ENCODE data around the gene KCNA3.

The KCNA3 gene

GRCh38 chr1:110634086-110634454, 40.7 kb downstream of the KCNA3 start:
- TF ChIP-seq TAF1 (IDR thresholded peaks at IDR 0.05; ENCODE audit: borderline replicate concordance, insufficient read depth, low read length) (no peak), FOXP2 (optimal IDR thresholded peaks at IDR 0.05; ENCODE audit: borderline replicate concordance, extremely low read depth, extremely low read length, insufficient read depth) (no peak), SIN3A (IDR thresholded peaks at IDR 0.05; ENCODE audit: borderline replicate concordance, insufficient read depth, low read length) (no peak), POLR2AphosphoS5 (IDR thresholded peaks at IDR 0.05; ENCODE audit: low read depth, low read length) (no peak)

DNA sequence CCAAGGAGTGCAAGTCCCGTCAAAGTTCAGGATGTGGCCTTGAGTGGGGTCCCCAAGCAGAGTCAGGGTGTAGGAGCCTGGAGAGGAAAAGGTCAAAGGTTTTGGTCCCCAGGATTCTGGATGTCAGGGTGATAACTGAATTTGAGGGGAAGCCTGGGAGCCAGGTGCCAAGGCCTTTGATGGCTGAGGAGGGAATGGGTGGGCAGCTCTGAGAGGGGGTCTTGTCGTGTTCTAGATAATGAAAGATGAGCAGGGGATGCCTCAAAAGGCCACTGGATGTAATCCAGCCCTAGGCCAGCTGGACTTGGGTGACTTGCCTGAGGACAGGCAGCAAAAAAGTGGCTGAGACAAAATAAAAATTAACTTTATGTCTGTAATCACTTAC, 41.1 kb downstream of the KCNA3 start:
- TF ChIP-seq POLR2AphosphoS5 (IDR thresholded peaks at IDR 0.05; ENCODE audit: low read depth, low read length) (no peak), FOXP2 (optimal IDR thresholded peaks at IDR 0.05; ENCODE audit: borderline replicate concordance, extremely low read depth, extremely low read length, insufficient read depth) (no peak), TAF1 (IDR thresholded peaks at IDR 0.05; ENCODE audit: borderline replicate concordance, insufficient read depth, low read length) (no peak)
- TF ChIP-seq, protein P1, sequence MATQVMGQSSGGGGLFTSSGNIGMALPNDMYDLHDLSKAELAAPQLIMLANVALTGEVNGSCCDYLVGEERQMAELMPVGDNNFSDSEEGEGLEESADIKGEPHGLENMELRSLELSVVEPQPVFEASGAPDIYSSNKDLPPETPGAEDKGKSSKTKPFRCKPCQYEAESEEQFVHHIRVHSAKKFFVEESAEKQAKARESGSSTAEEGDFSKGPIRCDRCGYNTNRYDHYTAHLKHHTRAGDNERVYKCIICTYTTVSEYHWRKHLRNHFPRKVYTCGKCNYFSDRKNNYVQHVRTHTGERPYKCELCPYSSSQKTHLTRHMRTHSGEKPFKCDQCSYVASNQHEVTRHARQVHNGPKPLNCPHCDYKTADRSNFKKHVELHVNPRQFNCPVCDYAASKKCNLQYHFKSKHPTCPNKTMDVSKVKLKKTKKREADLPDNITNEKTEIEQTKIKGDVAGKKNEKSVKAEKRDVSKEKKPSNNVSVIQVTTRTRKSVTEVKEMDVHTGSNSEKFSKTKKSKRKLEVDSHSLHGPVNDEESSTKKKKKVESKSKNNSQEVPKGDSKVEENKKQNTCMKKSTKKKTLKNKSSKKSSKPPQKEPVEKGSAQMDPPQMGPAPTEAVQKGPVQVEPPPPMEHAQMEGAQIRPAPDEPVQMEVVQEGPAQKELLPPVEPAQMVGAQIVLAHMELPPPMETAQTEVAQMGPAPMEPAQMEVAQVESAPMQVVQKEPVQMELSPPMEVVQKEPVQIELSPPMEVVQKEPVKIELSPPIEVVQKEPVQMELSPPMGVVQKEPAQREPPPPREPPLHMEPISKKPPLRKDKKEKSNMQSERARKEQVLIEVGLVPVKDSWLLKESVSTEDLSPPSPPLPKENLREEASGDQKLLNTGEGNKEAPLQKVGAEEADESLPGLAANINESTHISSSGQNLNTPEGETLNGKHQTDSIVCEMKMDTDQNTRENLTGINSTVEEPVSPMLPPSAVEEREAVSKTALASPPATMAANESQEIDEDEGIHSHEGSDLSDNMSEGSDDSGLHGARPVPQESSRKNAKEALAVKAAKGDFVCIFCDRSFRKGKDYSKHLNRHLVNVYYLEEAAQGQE (IDR thresholded peaks at IDR 0.05; ENCODE audit: insufficient read depth in 1 of 2, low read depth in 2 of 2, low read length in 2 of 2), result no peak

DNA sequence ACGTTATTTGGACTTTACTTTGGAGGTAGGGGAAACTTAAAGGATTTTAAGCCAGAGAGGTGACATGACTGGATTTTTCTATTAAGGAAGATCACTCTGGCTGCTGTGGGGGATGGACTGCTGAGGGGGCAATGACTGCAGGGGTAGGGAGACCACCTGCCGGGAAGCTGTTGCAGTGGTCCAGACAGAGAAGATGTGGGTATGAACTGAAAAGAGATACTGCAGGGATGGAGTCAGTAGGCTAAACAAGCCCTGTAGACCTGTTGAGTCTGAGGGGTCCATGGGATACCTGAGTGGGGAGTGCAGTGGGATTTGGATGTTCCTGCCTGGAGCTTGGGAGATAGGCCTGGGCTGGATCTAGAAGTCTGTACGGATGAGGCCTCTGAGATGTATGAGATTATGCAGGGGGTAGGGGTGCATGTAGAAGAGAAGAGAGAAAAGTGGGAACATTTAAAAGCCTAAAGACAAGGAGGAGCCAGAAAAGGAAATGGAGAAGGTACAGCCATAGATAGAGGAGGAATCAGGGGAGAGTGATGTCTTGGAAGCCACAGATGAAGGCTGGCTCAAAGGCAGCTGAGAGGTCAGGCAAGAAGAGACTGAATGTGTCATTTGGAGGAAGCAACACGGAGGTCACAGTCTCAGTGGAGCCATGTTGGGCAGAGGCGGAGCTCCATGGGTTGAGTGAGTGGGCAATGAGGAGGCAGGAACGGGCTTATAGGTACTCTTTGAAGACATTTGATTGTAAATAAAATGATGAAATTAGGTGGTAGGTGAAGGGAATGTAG, 42.7 kb downstream of the KCNA3 start:
- no peak for TF ChIP-seq TAF1 (IDR thresholded peaks at IDR 0.05; ENCODE audit: borderline replicate concordance, insufficient read depth, low read length)
- TF ChIP-seq, protein P1 (IDR thresholded peaks at IDR 0.05; ENCODE audit: insufficient read depth in 1 of 2, low read depth in 2 of 2, low read length in 2 of 2), result no peak
- no peak for TF ChIP-seq POLR2AphosphoS5 (IDR thresholded peaks at IDR 0.05; ENCODE audit: low read depth, low read length)
- no peak for TF ChIP-seq FOXP2 (optimal IDR thresholded peaks at IDR 0.05; ENCODE audit: borderline replicate concordance, extremely low read depth, extremely low read length, insufficient read depth)
- TF ChIP-seq SIN3A (IDR thresholded peaks at IDR 0.05; ENCODE audit: borderline replicate concordance, insufficient read depth, low read length), result no peak

GRCh38 chr1:110630839-110631663, 43.7 kb downstream of the KCNA3 start:
- TF ChIP-seq TAF1 (IDR thresholded peaks at IDR 0.05; ENCODE audit: borderline replicate concordance, insufficient read depth, low read length) (no peak), FOXP2 (optimal IDR thresholded peaks at IDR 0.05; ENCODE audit: borderline replicate concordance, extremely low read depth, extremely low read length, insufficient read depth) (no peak), POLR2AphosphoS5 (IDR thresholded peaks at IDR 0.05; ENCODE audit: low read depth, low read length) (no peak), SIN3A (IDR thresholded peaks at IDR 0.05; ENCODE audit: borderline replicate concordance, insufficient read depth, low read length) (no peak)
- TF ChIP-seq, protein P1 (IDR thresholded peaks at IDR 0.05; ENCODE audit: insufficient read depth in 1 of 2, low read depth in 2 of 2, low read length in 2 of 2), result no peak

DNA sequence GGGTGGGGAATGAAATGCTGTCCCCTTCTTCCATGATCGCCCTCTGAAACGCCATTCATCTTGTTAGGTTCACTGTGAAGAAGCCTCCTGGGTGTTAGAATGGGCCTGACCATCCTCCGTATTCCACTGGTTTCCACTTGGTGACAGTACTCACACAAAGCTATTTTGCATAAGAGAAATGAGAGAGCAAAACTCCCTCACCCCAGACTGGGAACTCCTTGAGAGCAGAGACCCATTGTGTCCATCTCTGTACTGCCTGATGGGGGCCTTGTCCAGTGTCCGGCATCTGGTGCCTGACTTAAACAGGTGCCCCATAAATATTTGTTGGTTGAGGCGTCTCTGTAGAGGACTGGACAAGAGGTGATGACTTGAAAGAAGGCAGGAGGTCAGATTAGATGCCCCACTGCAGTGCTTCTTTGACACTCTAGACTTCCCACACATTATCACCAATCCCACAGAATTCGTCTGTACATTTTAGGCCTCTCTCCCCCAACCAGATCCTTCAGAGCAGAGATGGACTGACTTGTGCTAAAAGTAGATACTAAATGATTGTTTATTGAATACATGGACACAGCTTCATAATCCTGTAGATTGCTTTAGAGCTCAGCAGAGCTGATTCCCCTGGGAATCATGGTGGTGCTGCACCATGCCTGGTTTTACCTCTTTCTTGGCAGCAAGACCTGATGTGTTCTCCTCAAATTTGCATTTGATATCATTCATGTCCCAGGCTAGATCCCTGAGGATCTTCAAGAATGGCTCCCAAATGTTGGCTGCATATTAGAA, 46.2 kb downstream of the KCNA3 start:
- TF ChIP-seq FOXP2 (optimal IDR thresholded peaks at IDR 0.05; ENCODE audit: borderline replicate concordance, extremely low read depth, extremely low read length, insufficient read depth), result no peak
- TF ChIP-seq, protein P1 (IDR thresholded peaks at IDR 0.05; ENCODE audit: insufficient read depth in 1 of 2, low read depth in 2 of 2, low read length in 2 of 2), result no peak
- TF ChIP-seq POLR2AphosphoS5 (IDR thresholded peaks at IDR 0.05; ENCODE audit: low read depth, low read length), result no peak
- no peak for TF ChIP-seq SIN3A (IDR thresholded peaks at IDR 0.05; ENCODE audit: borderline replicate concordance, insufficient read depth, low read length)
- TF ChIP-seq TAF1 (IDR thresholded peaks at IDR 0.05; ENCODE audit: borderline replicate concordance, insufficient read depth, low read length), result no peak

All from PFSK-1 (cell line).